HG02973 (cell line): ENCODE data around the gene CCDC28A.
"Not testable (repeated sequence)": the region's sequence is repeated elsewhere in the genome, so short reads cannot be mapped to it uniquely, and the experiment has no call there.

ENCODE experiments used
- ATAC-seq: cut with Tn5 transposase; IDR thresholded peaks from one replicate; pipeline ENCODE4 v1.9.1; 2021; ENCODE audit warnings: moderate library complexity; ENCODE audit not compliant: unreplicated experiment

Gene CCDC28A

DNA sequence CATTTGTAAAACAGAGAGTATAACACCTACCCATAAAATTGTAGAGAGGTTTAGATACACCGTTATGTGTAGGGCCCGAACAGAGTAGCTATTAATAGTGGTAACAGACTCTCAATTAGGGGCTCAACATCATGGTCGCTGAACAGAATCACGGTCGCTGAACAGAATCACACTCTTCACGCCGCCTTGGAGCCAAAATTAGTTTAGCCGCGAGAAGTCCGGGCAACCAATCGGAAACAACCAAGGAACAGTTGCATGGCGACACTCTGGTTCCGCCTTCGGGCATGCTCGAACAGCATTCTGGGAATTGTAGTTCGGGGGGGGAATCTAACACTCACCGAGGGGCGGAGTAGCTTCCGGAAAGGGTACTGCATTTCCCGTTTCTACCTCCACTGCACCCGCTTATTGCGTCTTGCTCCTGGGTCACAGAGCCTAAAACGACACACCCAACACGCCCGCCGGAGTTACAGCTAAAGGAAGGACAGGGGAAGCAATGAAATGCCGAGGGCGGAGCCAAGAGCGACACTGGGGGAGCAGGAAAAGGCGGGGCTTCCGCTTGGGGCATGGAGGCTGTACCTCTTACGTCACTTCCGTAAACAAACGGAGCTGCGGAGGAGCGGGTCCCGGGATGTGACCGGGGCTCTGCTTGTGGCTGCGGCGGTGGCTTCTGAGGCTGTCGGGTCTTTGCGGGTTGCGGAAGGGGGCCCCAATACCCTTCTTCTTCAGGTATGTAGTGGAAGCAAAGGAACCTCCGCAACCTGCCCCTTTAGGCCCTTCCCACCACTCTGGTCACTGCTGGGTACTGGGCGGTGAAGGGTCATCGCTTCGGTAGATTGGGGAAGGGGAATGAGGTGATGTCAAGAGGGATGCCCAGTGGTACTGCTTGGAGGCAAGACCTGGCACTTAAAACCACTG, at the start of gene CCDC28A:
Gene CCDC28A, plus strand, starts transcription at position 593 of the 915 bp plus-strand sequence. CDS start 2,352 bp downstream, outside the sequence.
- ATAC-seq = peak; percentile 95

DNA sequence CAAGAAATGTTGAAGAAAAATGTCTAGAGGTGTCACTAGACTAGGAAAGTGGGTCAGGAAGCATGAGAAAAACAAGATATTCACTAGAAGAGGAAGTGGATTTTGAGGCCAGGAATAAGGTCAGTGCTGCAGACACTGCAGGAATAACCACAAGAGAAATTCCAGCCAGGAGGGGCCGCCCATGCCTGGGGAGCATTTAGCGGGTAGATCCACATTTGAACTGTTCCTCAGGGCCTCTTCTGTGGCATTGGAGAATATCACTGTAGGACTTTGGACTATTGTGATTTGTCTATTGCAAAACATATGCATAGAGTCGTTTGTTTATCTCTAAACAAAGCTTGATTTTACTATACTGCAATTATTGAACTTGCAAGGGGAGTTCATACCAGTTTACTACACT, 49.6 kb upstream of the CCDC28A start:
- ATAC-seq = no peak

DNA sequence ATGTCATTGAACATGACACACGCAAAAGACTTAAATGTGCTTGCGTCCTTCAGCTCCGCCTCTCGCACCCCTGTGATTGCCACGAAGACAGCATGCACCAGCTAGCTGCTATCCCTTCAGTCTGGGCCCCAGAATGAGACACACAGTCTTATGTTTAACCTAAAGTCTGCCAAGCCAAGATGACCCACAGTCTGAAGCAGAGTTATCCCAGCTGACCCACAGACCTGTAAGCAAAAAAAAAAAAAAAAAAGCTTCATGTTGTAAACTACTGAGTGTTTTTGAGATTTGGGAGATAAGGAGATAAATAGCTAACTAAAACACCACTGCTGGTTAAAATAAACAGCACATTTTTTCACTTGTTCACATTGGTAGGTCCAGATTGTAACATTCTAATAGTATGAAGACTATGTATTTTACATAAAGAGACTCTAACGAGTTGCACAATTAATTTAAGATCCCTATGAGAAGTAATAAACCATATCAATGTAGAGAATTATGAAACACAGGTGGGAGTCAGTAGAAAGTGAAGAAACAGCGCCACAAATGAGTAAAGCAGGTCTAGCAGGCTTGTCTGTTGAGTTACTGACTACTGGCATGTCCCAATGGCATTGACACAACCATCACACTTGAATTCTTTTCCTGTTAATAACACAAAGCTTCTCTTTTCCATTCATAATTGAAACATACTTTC, 47.4 kb upstream of the CCDC28A start:
- ATAC-seq = no peak

DNA sequence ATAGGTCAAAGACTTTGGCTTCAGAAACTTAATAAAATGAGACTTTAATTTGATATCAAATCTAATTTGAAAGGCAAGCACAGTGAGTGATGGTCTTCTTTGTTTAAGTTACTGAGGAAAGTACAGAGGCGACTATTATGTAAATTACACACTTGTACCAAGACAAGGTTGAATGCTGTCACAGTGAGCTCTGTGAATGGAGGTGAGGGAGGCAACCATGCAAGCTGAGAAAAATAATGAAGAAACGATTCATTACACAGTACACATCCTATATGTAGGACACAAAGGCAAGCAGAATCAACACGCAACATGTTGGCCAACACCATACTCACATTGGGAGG, 46.8 kb upstream of the CCDC28A start:
- no peak for ATAC-seq

DNA sequence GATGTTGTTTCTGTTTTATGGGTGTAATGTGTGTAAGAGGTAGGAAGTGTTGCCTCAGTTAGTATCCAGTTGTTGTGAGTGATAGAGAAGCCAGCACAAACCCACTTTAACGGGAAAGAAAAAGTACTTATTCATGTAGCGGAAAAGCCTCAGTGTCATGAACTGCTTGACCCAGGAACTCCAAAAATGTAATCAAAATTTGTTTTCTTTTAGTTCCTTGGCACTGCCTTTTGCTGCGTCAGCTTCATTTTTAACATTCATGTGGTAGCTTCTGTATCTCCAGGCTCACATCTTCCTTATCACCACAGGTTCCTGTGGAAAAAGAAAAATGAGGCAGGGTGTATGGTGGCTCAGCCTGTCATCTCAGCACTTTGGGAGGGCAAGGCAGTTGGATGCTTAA, 46.4 kb upstream of the CCDC28A start:
- no peak for ATAC-seq

DNA sequence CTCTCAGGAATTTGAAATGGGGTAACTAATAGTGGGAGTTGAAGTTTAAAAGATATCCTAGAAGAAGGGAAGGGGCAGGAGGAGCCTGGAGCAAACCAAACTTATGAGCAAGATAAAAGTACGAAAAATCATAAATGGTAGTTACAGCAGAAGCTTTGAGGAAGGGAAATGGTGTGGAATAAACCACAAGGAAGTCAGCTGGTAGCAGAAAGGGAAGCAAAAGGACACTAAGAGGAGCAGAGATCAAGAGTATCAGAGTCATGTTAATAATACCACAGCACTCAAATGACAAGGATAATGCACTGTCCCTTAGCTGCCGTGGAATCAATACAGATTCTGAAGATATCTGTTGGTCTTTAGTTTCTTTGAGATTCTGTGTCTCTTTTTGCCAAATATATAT, 44.9 kb upstream of the CCDC28A start:
- ATAC-seq = no peak

DNA sequence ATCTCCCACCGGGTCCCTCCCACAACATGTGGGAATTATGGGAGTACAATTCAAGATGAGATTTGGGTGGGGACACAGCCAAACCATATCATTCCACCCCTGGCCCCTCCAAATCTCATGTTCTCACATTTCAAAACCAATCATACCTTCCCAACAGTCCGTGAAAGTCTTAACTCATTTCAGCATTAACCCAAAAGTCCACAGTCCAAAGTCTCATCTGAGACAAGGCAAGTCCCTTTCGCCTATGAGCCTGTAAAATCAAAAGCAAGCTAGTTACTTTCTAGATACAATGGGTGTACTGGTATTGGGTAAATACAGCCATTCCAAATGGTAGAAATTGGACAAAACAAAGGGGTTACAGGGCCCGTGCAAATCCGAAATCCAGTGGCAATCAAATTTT, 43.5 kb upstream of the CCDC28A start:
- not testable (repeated sequence) for ATAC-seq

DNA sequence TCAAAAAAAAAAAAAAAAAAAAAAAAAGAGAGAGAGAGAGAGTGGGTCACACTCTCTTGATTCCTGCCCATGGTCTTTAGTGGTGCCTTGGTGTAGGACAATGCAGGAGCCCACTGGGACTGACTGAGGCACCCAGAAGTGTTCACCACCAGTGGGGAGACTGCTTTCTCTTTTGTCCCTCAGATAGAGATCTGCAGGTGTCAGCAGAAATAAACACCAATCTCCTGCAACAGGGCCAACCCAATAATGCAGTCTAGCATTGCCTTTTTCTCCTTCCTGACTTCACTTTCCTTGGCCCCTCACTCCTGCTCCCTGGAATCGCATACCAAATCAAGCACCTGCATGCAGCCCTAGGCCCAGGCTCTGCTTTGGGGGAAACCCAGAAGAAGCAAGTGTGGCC, 39.0 kb upstream of the CCDC28A start:
- no peak for ATAC-seq

DNA sequence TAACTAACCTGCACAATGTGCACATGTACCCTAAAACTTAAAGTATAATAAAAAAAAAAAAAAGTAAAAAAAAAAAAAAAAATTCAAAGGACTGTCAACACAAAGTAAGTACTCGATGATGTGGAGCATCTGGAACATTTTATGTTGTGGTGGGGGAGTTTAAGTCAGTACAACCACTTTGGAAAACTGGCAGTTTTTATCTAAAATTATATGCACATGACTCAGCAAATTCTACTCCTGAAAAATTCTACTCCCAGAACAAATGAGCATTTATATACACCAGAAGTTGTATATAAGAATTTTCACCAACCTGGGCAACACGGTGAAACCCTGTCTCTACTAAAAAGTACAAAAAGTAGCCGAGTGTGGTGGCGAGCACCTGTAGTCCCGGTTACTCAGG, 36.9 kb upstream of the CCDC28A start:
- ATAC-seq = no peak

DNA sequence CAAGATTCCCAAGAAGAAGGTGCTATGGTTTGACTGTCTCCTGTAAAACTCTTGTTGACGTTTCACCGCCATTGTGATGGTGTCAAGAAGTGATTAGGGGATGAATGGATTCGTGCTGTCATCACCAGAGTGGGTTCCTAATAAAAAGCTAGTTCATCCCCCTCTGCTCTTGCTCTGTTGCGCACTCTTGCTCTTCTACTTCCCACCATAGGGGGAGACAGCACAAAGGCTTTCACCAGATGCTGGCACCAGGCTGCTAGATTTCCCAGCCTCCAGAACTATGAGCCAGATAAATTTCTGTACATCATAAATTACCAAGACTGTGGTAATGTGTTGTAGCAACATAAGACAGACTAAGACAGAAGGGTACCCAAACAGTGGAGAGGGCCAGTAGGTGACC, 21.6 kb upstream of the CCDC28A start:
- ATAC-seq = no peak

DNA sequence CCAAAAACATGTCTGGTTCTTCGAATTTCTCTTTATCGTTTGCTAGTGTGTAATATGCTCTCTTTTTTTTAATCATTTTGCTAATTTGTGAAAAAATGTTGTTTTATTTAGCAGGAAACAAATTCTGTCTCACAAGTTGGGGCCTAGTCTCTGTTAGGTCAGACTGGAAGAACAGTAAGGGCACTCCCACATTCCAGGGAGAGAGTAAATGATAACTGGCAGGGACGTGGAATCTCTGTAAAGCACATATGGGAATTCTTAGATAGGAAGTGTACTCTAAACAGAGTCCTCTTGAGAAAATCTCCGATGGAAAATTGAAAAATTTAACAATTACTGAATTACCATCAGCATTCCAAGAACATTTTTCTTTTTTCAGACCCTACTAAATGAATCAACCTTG, 16.4 kb upstream of the CCDC28A start:
- no peak for ATAC-seq

DNA sequence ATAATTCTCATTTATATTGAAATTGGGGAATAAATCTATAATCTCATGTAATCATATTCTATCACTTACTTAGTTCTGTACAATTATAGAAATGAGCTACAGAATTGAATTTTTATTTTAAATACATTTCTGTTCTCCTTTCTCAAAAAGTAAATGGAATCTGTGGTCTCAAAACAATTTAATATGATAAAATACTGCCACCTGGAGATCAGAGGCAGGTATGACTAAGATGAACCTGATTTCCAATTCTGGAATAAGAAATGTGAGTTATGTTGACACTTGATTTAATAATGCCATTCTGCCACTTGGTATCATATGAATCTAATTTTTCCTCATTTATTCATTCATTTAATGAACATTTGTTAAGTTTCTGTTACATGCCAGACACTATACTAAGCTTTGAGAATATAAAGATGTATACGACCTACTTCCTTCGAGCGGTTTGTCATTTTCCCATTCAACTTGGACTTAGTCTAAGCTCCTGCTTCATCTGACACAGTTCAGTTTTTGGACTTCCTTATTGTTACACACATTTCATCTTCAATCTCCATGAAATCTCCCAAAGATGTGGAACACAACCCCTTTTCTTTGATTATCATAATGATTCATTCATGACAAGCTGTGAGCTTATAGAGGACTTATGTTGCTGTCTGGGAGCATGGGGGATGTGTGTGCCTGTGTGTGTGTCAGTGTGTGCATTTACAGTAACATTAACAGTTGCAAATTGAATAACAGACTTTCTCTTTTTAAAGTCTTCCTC, 7.5 kb upstream of the CCDC28A start:
- no peak for ATAC-seq

DNA sequence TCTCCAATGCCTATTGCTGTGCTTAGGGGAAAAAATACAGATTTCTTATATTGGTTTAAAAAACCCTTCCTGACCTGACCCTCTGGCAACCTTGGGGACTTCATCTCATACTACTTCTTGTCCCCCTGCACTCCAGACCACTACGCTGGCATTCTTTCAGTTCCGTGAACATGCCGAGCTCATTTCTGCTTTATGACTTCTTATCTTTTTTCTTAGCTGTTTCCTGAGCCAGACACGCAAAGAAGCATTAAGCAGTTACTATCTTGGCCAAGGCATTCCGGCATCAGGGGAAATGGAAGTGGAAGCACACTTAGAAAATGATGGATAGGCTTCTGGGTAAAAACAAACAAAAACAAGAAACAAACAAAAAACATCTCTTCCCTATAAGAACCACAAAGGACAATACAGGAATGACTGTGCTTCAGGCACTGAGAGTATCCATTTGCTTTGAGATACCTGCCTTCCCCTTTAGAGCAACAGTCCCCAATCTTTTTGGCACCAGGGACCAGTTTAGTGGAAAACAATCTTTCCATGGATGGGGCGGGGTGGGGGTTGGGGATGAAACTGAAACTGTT, 4.4 kb upstream of the CCDC28A start:
- ATAC-seq = no peak

DNA sequence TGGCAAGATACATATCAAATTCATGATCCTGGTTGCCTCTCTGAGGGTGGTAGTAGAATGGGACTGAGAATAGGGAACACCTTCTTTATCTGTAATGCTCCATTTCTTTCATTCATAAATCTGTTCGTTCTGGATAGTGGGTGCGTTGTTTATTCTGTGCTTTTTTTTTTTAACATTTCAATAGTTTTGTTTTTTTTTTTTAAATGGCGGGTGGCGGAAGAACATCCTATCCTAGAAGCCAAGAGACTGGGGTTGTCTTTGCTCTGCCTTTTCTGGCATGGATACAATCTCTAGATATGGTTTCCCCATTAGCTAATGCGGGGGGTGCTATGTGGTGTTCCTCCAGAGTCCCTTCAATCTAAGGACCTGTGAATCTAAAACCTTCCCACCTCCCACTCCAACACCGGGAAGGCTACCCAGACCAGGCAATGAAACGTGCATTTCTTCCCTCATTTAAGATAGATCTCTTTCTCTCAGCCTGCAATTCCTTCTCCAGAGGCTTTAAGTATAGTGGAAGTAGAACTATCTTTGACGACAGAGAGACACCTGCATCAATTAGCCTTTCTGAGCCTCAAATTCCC, 883 bp upstream of the CCDC28A start:
- ATAC-seq = no peak

DNA sequence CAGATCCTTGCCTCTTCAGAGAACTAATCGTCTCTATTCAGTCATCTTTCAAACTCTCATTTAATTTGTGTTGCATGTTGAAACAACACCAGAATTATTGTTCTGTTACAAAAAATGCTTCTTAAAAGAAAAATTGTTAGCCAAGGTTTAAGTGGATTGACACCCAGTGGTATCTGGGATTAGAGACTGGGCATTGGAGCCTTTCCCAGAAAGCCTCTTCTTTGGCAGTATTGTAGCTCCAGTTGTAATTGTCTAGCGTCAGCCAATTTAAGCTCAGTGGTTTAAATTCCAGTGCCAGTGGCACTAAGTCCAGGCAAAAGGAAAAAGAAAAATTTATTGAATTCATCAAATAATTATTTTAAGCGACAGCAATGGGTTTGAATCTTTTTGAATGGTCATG, 801 bp downstream of the CCDC28A start:
- ATAC-seq = no peak

DNA sequence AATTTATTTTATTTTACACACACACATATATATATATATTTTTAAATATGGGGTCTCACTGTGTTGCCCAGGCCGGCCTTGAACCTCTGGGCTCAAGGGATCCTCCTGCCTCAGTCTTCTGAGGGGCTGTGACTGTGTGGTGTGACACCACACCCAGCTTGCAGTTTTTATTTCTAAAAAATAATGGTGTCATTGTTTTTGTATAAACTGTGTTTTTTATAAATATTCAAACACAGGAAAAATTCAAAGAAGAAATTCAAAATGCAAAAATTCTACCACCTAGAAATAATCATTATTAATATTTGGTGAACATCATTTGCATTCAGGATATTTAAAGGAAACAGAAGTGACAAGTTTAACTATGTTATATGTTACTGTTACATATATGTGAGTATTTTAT, 3.1 kb downstream of the CCDC28A start:
- ATAC-seq = no peak

DNA sequence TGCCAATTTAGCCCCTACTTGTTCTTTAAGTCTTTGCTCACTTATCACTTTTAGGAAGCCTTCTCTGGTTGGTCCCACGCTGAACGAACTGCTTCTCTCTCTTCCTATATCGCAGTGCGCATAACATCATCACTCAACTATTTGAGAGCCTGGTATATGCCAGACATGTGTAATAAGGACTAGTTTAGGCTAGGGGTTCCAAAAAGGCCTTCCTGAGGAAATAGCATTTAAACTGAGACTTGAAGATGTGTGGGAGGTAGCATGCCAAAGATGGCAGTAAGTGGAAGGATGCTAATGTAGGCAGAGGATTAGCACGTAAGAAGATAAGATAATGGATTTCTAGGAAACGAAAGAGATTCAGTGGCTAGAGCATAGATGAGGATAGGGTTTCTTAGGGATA, 4.8 kb downstream of the CCDC28A start:
- ATAC-seq = no peak

DNA sequence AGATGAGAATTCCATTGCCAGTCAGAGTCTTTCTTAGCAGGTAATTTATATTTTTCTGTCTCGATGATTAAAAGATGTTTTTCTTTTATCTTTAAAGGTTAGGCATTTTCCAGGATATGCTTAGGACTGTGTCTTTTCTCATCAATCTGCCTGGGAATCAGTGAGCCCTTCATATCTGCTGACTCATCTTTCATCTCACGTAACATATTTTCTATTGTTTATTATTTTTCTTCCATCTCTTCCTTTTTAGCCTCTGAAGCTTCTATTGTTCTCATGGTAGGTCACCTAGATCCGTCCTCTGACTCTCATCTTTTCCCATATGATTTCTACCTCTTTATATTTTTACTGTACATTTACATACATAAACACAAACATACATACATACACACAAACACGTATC, 8.7 kb downstream of the CCDC28A start:
- no peak for ATAC-seq

DNA sequence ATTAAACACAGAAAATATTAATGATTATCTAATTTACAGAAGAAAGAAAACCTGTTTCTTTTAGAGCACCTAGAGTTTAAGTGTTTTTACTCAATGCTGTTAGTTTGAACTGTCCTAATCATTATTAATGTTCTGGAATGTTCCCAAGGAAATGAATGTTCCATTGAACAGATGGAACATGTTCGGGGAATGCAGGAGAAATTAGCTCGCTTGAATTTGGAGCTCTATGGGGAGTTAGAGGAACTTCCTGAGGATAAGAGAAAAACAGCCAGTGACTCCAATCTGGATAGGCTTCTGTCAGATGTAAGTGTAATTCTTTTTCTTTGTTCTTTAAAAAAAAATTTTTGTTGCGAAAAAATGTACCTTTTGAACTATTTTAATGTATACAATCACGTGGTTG, 11.5 kb downstream of the CCDC28A start:
- no peak for ATAC-seq

DNA sequence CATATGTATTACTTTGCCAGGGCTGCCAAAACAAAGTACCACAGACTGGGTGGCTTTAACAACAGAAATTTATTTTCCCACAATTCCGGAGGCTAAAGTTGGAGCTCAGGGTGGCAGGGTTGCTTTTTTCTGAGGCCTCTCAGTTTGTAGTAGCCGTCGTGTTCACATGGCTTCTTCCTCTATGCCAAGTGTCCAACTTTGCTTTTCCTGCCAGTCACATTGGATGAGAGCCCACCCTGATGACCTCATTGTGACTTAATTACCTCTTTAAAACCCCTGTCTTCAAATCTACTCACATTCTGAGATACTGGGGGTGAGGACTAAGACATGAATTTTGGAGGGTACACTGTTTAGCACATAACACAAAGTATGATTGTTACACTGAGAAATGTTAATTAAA, 12.4 kb downstream of the CCDC28A start:
- no peak for ATAC-seq

DNA sequence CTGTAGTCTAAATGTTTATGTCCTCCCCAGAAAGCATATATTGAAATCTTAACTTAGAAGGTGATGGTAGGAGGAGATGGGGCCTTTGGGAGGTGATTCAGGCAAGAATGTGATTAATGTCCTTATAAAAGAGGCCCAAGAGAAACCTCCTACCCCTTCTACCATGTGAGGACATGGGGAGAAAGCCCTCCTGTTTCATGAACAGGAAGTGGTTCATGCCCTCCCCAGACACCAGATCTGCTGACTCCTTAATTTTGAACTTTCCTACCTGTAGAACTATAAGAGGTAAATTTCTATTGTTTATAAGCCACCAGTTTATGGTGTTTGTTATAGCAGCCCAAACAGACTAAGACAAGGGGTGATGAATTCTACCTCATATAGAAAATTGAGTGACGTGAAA, 13.6 kb downstream of the CCDC28A start:
- no peak for ATAC-seq
